ENCODE data around the gene PCDHA5. TPM values are rescaled to one million over a fixed set of nuclear protein-coding genes. Genes with fewer than 3 reads are reported as not detected.
"Not testable (repeated sequence)": the region's sequence is repeated elsewhere in the genome, so short reads cannot be mapped to it uniquely, and the experiment has no call there.

PCDHA5 gene
- total RNA-seq, 2 experiments from 2014 or later: not detected

DNA sequence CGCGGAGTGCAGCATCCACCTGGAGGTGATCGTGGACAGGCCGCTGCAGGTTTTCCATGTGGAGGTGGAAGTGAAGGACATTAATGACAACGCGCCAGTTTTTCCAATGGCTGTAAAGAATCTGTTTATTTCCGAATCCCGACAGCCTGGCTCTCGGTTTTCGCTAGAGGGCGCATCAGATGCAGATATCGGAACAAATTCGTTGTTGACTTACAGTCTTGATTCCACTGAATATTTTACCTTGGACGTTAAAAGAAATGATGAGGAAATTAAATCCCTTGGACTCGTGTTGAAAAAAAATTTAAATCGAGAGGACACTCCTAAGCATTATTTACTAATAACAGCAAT, 19.9 kb upstream of the PCDHA5 start:
- Mint-ChIP-seq H3K9me3 (peaks cover 28% of the 10 kb centered on the region), H3K4me1 (ENCODE audit: low read depth) (no peaks in the 10 kb centered on the region), H3K27ac (no peak overlapping the region), H3K27me3 (ENCODE audit: low read depth) (peaks cover 41% of the 10 kb centered on the region), H3K4me3 (no peak overlapping the region), H3K36me3 (ENCODE audit: low read depth) (peaks cover 10% of the 10 kb centered on the region)
- CTCF ChIA-PET: no interaction called here
- DNase-seq: no peak
- intact Hi-C loops (cut with micrococcal nuclease): no loop called here

GRCh38 chr5:140802381-140802780, 19.0 kb upstream of the PCDHA5 start:
- H3K27ac Mint-ChIP-seq; H3K4me1 Mint-ChIP-seq (ENCODE audit: low read depth); intact Hi-C loops (cut with micrococcal nuclease); DNase-seq; H3K4me3 Mint-ChIP-seq: not testable (repeated sequence)
- H3K9me3 Mint-ChIP-seq: peaks cover 27% of the 10 kb centered on the region
- CTCF ChIA-PET: interaction anchor here (0.7 kb wide), 1 partner anchor 10 kb away, joined by 3 read pairs; no protein-coding TSS in a partner anchor
- H3K27me3 Mint-ChIP-seq (ENCODE audit: low read depth): peaks cover 46% of the 10 kb centered on the region
- H3K36me3 Mint-ChIP-seq (ENCODE audit: low read depth): peaks cover 11% of the 10 kb centered on the region

DNA sequence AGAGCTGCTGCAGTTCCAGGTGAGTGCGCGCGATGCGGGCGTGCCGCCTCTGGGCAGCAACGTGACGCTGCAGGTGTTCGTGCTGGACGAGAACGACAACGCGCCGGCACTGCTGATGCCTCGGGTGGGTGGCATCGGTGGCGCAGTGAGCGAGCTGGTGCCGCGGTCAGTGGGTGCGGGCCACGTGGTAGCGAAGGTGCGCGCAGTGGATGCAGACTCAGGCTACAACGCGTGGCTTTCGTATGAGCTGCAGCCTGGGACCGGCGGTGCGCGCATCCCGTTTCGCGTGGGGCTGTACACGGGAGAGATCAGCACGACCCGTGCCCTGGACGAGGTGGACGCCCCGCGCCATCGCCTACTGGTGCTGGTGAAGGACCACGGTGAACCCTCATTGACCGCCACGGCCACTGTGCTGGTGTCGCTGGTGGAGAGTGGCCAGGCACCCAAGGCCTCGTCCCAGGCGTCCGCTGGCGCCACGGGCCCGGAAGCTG, 18.6 kb upstream of the PCDHA5 start:
- Mint-ChIP-seq H3K27me3 (ENCODE audit: low read depth) (peaks cover 48% of the 10 kb centered on the region), H3K4me1 (ENCODE audit: low read depth) (no peaks in the 10 kb centered on the region), H3K4me3 (no peak overlapping the region), H3K27ac (no peak overlapping the region), H3K9me3 (peaks cover 30% of the 10 kb centered on the region), H3K36me3 (ENCODE audit: low read depth) (peaks cover 11% of the 10 kb centered on the region)
- no peak for DNase-seq
- CTCF ChIA-PET: interaction anchor here (0.7 kb wide), 1 partner anchor 10 kb away, joined by 3 read pairs; no protein-coding TSS in a partner anchor
- intact Hi-C loops (cut with micrococcal nuclease): no loop called here

DNA sequence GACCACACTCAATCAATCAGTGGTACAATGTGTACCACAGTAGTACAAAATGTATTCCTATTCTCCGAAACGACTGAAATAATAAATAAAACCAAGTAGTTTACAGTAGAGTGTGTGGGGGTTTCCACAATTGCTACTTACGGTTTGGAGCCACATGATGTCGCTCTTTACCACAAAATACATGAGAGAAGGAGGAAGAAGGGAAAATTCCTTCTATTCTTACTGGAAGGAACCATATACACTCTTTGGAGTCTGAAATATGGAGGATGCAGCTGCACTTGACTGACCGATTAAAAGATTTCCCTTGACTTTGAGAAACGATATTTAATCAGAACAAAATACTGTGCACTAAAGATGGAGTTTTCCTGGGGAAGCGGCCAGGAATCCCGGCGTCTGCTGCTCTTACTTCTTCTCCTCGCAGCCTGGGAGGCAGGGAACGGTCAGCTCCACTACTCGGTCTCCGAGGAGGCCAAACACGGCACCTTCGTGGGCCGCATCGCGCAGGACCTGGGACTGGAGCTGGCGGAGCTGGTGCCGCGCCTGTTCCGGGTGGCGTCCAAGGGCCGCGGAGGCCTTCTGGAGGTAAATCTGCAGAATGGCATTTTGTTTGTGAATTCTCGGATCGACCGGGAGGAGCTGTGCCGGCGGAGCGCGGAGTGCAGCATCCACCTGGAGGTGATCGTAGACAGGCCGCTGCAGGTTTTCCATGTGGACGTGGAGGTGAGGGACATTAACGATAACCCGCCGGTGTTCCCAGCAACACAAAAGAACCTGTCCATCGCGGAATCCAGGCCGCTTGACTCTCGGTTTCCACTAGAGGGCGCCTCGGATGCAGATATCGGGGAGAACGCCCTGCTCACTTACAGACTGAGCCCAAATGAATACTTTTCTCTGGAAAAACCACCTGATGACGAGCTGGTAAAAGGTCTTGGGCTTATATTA, 14.3 kb upstream of the PCDHA5 start, which contains the start of gene PCDHA4:
TSS of gene PCDHA4 (plus strand) at position 235 of the 942 bp plus-strand sequence.
- H3K36me3 Mint-ChIP-seq (ENCODE audit: low read depth): peaks cover 6% of the 10 kb centered on the region
- H3K4me1 Mint-ChIP-seq (ENCODE audit: low read depth): no peaks in the 10 kb centered on the region
- intact Hi-C loops (cut with micrococcal nuclease): no loop called here
- no peak within 1 kb of the TSS for H3K27ac Mint-ChIP-seq
- H3K9me3 Mint-ChIP-seq: peaks cover 32% of the 10 kb centered on the region
- CTCF ChIA-PET: interaction anchor here (0.6 to 1.3 kb wide), 4 partner anchors 8 to 14 kb away, joined by 3 to 4 read pairs (median 4); no protein-coding TSS in a partner anchor
- DNase-seq: peak; percentile 31
- H3K27me3 Mint-ChIP-seq (ENCODE audit: low read depth): peaks cover 36% of the 10 kb centered on the region
- H3K4me3 Mint-ChIP-seq: no peak within 1 kb of the TSS

GRCh38 chr5:140808241-140808888, 13.0 kb upstream of the PCDHA5 start:
- not testable (repeated sequence) for H3K27ac Mint-ChIP-seq

GRCh38 chr5:140808889-140809291, 12.5 kb upstream of the PCDHA5 start:
- H3K27me3 Mint-ChIP-seq (ENCODE audit: low read depth): peaks cover 36% of the 10 kb centered on the region
- CTCF ChIA-PET: no interaction called here

More at GRCh38 chr5:140808241-140808888, 13.0 kb upstream of the PCDHA5 start:
- CTCF ChIA-PET: interaction anchor here (0.7 to 1.0 kb wide), 2 partner anchors 9 to 10 kb away, joined by 3 to 4 read pairs; no protein-coding TSS in a partner anchor
- Mint-ChIP-seq H3K27me3 (ENCODE audit: low read depth) (peaks cover 38% of the 10 kb centered on the region), H3K9me3 (peaks cover 35% of the 10 kb centered on the region)
- DNase-seq; H3K4me1 Mint-ChIP-seq (ENCODE audit: low read depth); H3K36me3 Mint-ChIP-seq (ENCODE audit: low read depth); intact Hi-C loops (cut with micrococcal nuclease); H3K4me3 Mint-ChIP-seq: not testable (repeated sequence)

GRCh38 chr5:140822281-140822629, 842 bp downstream of the PCDHA5 start:
- H3K4me1 Mint-ChIP-seq (ENCODE audit: low read depth): no peaks in the 10 kb centered on the region
- peaks cover 8% of the 10 kb centered on the region for H3K9me3 Mint-ChIP-seq
- H3K4me3 Mint-ChIP-seq: no peak overlapping the region
- intact Hi-C loops (cut with micrococcal nuclease): loop anchor here (5.0 kb wide), 1 partner anchor 220 kb away; no protein-coding TSS in a partner anchor
- no peak overlapping the region for H3K27ac Mint-ChIP-seq
- H3K27me3 Mint-ChIP-seq (ENCODE audit: low read depth): peaks cover 29% of the 10 kb centered on the region
- no peak for DNase-seq
- peaks cover 7% of the 10 kb centered on the region for H3K36me3 Mint-ChIP-seq (ENCODE audit: low read depth)
- CTCF ChIA-PET: interaction anchor here (0.6 to 1.4 kb wide), 2 partner anchors 10 to 71 kb away, joined by 3 read pairs; no protein-coding TSS in a partner anchor

More at GRCh38 chr5:140808889-140809291, 12.5 kb upstream of the PCDHA5 start:
- Mint-ChIP-seq H3K36me3 (ENCODE audit: low read depth) (peaks cover 4% of the 10 kb centered on the region), H3K4me1 (ENCODE audit: low read depth) (no peaks in the 10 kb centered on the region), H3K9me3 (peaks cover 31% of the 10 kb centered on the region), H3K4me3 (no peak overlapping the region), H3K27ac (no peak overlapping the region)
- DNase-seq: no peak
- intact Hi-C loops (cut with micrococcal nuclease): no loop called here

GRCh38 chr5:140822969-140823368, 1.6 kb downstream of the PCDHA5 start:
- intact Hi-C loops (cut with micrococcal nuclease): loop anchor here (5.0 kb wide), 1 partner anchor 219 kb away; no protein-coding TSS in a partner anchor
- H3K4me1 Mint-ChIP-seq (ENCODE audit: low read depth); H3K27ac Mint-ChIP-seq; H3K4me3 Mint-ChIP-seq; CTCF ChIA-PET; DNase-seq: not testable (repeated sequence)
- Mint-ChIP-seq H3K9me3 (peaks cover 12% of the 10 kb centered on the region), H3K36me3 (ENCODE audit: low read depth) (peaks cover 11% of the 10 kb centered on the region), H3K27me3 (ENCODE audit: low read depth) (peaks cover 33% of the 10 kb centered on the region)

DNA sequence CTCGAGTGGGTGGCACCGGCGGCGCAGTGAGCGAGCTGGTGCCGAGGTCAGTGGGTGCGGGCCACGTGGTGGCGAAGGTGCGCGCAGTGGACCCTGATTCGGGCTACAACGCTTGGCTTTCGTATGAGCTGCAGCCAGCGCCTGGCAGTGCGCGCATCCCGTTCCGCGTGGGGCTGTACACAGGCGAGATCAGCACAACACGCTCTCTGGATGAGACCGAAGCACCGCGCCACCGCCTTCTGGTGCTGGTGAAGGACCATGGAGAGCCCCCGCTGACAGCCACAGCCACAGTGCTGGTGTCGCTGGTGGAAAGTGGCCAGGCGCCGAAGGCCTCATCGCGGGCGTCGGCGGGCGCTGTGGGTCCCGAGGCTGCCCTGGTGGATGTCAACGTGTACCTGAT, 2.1 kb downstream of the PCDHA5 start:
- H3K27ac Mint-ChIP-seq: no peak overlapping the region
- DNase-seq: no peak
- no peaks in the 10 kb centered on the region for H3K4me1 Mint-ChIP-seq (ENCODE audit: low read depth)
- H3K27me3 Mint-ChIP-seq (ENCODE audit: low read depth): peaks cover 37% of the 10 kb centered on the region
- peaks cover 12% of the 10 kb centered on the region for H3K36me3 Mint-ChIP-seq (ENCODE audit: low read depth)
- CTCF ChIA-PET: no interaction called here
- H3K4me3 Mint-ChIP-seq: no peak overlapping the region
- peaks cover 13% of the 10 kb centered on the region for H3K9me3 Mint-ChIP-seq
- intact Hi-C loops (cut with micrococcal nuclease): loop anchor here (5.0 kb wide), 1 partner anchor 219 kb away; no protein-coding TSS in a partner anchor

GRCh38 chr5:140827704-140828361, 6.4 kb downstream of the PCDHA5 start, which contains the start of gene PCDHA6:
Gene PCDHA6 (plus strand): TSS chr5:140827960. CDS start chr5:140828092, 132 bp downstream.
- peaks cover 45% of the 10 kb centered on the region for H3K27me3 Mint-ChIP-seq (ENCODE audit: low read depth)
- peaks cover 10% of the 10 kb centered on the region for H3K36me3 Mint-ChIP-seq (ENCODE audit: low read depth)
- intact Hi-C loops (cut with micrococcal nuclease): no loop called here
- H3K4me1 Mint-ChIP-seq (ENCODE audit: low read depth): no peaks in the 10 kb centered on the region
- DNase-seq: no peak
- H3K9me3 Mint-ChIP-seq: peaks cover 17% of the 10 kb centered on the region
- no peak within 1 kb of the TSS for H3K4me3 Mint-ChIP-seq
- CTCF ChIA-PET: interaction anchor here (0.7 kb wide), 1 partner anchor 71 kb away, joined by 3 read pairs; no protein-coding TSS in a partner anchor
- H3K27ac Mint-ChIP-seq: no peak within 1 kb of the TSS

DNA sequence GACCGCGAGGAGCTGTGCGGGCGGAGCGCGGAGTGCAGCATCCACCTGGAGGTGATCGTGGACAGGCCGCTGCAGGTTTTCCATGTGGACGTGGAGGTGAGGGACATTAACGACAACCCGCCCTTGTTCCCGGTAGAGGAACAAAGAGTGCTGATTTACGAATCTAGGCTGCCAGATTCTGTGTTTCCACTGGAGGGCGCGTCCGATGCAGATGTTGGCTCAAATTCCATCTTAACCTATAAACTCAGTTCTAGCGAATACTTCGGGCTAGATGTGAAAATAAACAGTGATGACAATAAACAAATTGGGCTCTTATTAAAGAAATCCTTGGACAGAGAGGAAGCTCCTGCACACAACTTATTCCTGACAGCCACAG, 6.9 kb downstream of the PCDHA5 start:
- H3K27ac Mint-ChIP-seq: no peak overlapping the region
- intact Hi-C loops (cut with micrococcal nuclease): no loop called here
- peaks cover 19% of the 10 kb centered on the region for H3K9me3 Mint-ChIP-seq
- peaks cover 10% of the 10 kb centered on the region for H3K36me3 Mint-ChIP-seq (ENCODE audit: low read depth)
- peaks cover 49% of the 10 kb centered on the region for H3K27me3 Mint-ChIP-seq (ENCODE audit: low read depth)
- no peak overlapping the region for H3K4me3 Mint-ChIP-seq
- DNase-seq: no peak
- CTCF ChIA-PET: interaction anchor here (0.7 kb wide), 1 partner anchor 72 kb away, joined by 3 read pairs; no protein-coding TSS in a partner anchor
- no peaks in the 10 kb centered on the region for H3K4me1 Mint-ChIP-seq (ENCODE audit: low read depth)
